GM12891 (cell line): Measurements from ENCODE around the gene CIB4.

Experiments
- POLR2A ChIP-seq: IDR thresholded peaks from 2 replicates; pipeline ENCODE4 v1.6.1; 2011; ENCODE audit warnings: low read depth, low read length, control low read depth
- POLR2AphosphoS5 ChIP-seq: IDR thresholded peaks from 2 replicates; pipeline ENCODE4 v1.6.1; 2011; ENCODE audit warnings: low read depth, low read length, control low read depth
- POU2F2 ChIP-seq: IDR thresholded peaks from 2 replicates; pipeline ENCODE4 v1.6.1; 2011; ENCODE audit warnings: low read depth, mild to moderate bottlenecking, control low read depth, low read length, moderate library complexity
- SPI1 ChIP-seq: IDR thresholded peaks from 2 replicates; pipeline ENCODE4 v1.6.1; 2011; ENCODE audit warnings: low read depth, low read length, control low read depth
- TAF1 ChIP-seq: IDR thresholded peaks from 2 replicates; pipeline ENCODE4 v1.6.1; 2011; ENCODE audit warnings: low read depth, low read length, control low read depth

DNA sequence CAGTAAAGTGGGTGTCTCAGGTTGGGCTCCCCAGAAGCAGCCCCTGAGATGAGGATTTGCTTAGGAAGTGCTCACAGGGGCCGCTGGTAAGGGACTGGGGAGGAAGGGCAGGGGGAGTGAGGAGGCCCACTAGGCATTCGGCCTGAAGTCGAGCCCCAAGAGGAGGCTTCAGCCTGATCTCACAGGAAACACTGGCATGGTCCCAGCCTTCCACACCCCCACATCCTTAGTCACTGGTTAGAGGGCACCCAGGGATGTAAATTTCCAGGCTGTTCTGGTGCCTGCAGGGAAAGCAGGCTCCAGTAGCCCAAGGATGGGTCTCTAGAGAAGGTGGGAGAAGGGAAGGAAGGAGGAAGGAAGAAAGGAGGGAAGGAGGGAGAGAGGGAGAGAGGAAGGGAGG is 29.0 kb upstream of the CIB4 start:
- no peak for TF ChIP-seq POLR2A
- no peak for TF ChIP-seq TAF1
- TF ChIP-seq POU2F2: no peak
- no peak for TF ChIP-seq POLR2AphosphoS5
- no peak for TF ChIP-seq SPI1
